Renal cortex interstitium (tissue), 11 donors: ENCODE measurements around the gene ZNF778. TPM values are rescaled to one million over a fixed set of nuclear protein-coding genes. Genes with fewer than 3 reads are reported as not detected.
"Not testable (repeated sequence)": the region's sequence is repeated elsewhere in the genome, so short reads cannot be mapped to it uniquely, and the experiment has no call there.

Source experiments
- DNase-seq, 11 donors: peaks; one replicate each; pipeline ENCODE4 v3.0.0-alpha.2; 2013; ENCODE audit warnings: low read depth in 9 of 11, low spot score in 4 of 11; ENCODE audit errors: extremely low read depth in 1 of 11
- polyA plus RNA-seq, 3 donors: library from polyadenylated mRNA; unstranded; fragments of 120-200 nt; gene quantifications; one replicate each; pipeline ENCODE4 v1.2.1, GENCODE V29; 2013; ENCODE audit not compliant: insufficient read length in 3 of 3

ZNF778 gene
- polyA plus RNA-seq, 3 donors: 6.7 to 8.4 (median 6.9) TPM

GRCh38 chr16:89266521-89267134, 49.1 kb downstream of the ZNF778 start:
- DNase-seq: no peak

- not testable (repeated sequence) for DNase-seq
These were observed 50.2 kb downstream of the ZNF778 start for GRCh38 chr16:89267746-89268145.

GRCh38 chr16:89268585-89268984, 51.1 kb downstream of the ZNF778 start:
- no peak for DNase-seq

DNA sequence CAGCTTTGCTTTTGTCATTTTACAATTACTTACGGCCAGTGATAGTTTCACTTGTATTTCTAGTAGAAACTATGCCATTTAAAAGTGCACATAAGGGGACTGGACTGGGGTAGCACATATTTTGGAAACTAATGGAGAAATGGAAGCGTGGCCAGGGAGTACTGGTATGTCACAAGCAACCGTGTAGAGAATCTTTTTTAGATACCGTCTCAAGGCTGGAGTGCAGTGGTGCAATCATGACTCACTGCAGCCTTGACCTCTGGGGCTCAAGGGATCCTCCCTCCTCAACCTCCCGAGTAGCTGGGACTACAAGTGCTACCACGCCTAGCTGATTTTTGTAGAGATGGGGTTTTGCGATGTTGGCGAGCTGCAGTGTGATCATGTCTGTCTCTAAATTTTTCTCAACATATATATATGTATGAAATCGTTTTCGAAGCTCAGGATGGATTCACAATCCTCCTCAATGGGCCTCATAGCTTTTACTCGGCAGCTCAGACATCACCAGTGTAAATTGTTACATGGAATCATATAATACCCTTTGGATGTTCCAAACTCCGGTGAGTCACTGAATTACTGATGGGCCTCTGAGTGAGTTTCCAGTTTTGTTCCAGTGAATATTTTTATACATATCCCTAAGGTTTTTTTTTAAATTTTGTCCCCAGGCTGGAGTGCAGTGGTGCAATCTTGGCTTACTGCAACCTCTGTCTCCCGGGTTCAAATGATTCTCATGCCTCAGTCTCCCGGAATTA, 51.7 kb downstream of the ZNF778 start:
- no peak for DNase-seq

GRCh38 chr16:89269805-89270665, 52.5 kb downstream of the ZNF778 start:
- no peak for DNase-seq

- DNase-seq: no peak
These were observed 53.3 kb downstream of the ZNF778 start for GRCh38 chr16:89270666-89271345.

DNA sequence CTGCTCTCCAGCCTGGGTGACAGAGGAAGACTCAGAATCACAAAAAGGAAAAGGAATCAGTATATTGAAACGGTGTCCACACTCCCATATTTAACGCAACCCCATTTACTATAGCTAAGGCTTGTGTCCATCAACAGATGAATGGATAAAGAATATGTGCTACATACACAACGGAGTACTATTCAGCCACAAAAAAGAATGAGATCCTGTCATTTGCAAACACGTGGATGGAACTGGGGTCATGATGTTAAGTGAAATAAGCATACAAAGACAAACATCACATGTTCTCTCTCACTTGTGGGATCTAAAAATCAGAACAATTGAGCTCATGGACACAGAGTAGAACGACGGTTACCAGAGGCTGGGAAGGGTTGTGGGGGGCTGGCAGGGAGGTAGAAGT, 55.1 kb downstream of the ZNF778 start:
- DNase-seq: no peak

DNA sequence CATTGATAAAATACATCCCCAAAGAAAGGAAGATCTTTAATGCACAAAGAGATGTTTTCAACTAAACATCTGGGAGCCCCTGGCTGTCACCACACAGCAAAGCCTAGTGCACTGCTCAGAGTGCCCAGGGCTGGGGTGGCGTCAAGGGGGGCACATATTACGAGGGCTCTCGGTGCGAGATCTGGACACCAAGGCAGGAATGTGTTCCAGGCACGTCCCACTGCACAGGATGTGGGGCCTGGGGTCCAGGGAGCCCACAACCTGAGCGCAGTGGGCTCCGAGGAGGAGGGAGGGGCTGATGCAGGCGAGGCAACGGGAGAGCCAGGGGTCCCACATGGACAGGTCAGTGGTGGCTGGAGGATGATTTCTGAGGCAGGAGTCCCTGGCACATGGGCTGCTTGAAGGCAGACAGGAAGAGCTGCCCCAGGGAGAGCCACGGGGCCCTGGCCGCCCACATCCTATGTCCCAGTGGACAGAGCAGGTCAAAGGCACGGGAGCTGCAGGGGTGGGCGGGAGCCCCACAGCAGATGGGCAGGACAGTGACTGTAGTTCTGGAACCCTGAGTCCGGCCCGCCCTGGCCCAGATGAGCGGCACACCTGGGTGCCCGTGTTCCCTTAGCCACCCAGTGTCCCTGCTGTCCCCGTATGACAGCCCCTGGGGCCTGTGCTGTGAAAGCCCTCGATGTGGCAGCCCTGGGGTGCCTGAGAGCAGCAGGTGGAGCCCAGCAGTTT, 56.4 kb downstream of the ZNF778 start:
- no peak for DNase-seq

GRCh38 chr16:89274561-89275283, 57.2 kb downstream of the ZNF778 start:
- no peak for DNase-seq

DNA sequence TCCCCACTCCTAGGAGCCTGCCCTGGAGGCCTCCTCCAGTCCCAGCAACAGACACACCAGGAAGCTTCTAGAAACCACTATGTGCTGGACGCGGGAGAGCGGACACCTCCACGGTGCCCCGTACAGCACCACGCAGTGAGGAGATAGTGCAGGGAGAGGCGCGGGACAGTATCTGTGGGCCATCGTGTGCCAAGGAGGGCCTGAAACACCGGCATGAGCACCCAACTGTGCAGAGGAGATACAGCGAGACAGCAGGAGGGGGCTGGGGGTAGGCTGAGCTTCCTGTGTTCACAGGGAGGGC, 57.7 kb downstream of the ZNF778 start:
- DNase-seq: no peak

- no peak for DNase-seq
These were observed 58.6 kb downstream of the ZNF778 start for GRCh38 chr16:89275837-89276720.

DNA sequence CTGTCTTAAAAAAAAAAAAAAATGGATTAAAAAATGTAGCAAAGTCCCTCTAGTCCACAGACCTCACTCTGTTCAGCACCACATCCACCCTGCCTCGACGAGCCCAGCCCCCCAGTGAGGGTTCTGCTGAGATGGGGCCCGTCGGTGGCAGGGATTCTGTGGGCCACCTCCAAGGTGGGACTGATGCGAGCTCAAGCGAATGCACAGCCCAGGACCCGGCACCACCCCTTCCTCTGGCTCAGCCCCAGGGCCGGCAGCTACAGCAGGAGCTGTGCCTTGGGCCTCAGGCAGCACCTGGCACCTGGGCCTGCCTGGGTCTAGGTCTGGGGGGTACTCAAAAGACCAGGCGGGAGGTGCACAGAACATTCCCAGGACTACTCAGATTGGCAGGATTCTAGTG, 59.5 kb downstream of the ZNF778 start:
- no peak for DNase-seq

GRCh38 chr16:89277641-89278341, 60.3 kb downstream of the ZNF778 start:
- DNase-seq: peak in 1 of 11 donors; percentile 22

DNA sequence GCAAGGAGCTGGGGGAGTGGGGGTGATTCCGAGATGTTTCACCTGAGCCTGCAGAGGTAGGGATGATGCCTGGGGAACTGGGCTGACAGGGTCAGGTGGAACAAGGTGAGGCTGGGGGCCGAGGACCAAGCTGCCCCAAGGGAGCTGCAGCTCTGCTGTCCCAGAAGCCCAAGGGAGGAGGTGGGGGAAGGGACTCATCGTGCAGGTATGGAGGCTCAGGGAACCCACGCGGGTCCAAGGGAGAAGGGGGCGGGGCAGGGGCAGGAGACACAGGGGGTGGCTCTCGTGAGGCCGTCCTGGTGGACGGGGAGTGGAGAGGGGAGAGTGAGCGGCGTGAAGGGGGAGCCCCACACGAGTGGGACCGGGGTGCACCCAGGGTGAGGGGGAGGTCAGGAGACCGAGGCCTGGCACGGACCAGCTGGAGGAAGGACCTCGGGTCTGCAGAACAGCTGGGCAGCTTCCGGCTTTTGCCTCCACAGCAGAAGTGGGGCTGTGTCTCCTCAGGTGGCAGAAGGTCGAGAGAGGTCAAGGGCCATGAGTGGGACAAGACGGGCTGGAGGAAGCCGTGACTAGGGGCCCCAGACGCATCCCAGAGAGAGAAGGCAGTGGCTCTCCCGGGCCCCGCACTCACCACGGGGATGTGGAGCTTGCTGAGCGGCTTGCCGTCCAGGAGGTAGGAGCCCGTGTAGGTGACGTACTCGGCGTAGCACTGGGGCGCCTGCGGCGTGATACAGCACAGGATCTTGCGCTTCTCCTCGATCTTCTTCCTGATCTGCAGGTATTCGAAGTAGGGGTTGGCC, 61.1 kb downstream of the ZNF778 start:
- no peak for DNase-seq

- DNase-seq: no peak
These were observed 62.4 kb downstream of the ZNF778 start for GRCh38 chr16:89279666-89280481.
